SK-N-MC (cell line): ENCODE data around the gene PARS2.

Source experiments
- DNase-seq: peaks from one replicate; pipeline ENCODE4 v3.0.0-alpha.2; 2011; ENCODE audit warnings: low read depth, low spot score
- H3K27ac ChIP-seq: fragments of 200-600 bp; sonication (generic); 2 replicates; pipeline ENCODE4 v1.5.1; 2016; ENCODE audit warnings: mixed run types
- H3K36me3 ChIP-seq: fragments of 200-600 bp; sonication (generic); 2 replicates; pipeline ENCODE4 v1.6.1; 2017; ENCODE audit warnings: antibody characterized with exemption, low read length, mixed read lengths; ENCODE audit not compliant: insufficient read depth
- H3K4me3 ChIP-seq: fragments of 200-600 bp; sonication (generic); 2 replicates; pipeline ENCODE4 v1.5.1; 2016
- H3K9ac ChIP-seq: fragments of 200-600 bp; sonication (generic); 2 replicates; pipeline ENCODE4 v1.8.0; 2017; ENCODE audit warnings: mixed run types, mixed read lengths; ENCODE audit not compliant: insufficient read length
- H3K9me3 ChIP-seq: fragments of 200-600 bp; sonication (generic); 2 replicates; pipeline ENCODE4 v1.6.1; 2017; ENCODE audit warnings: low read depth, mild to moderate bottlenecking, antibody characterized with exemption, low read length, moderate library complexity, mixed read lengths
- EZH2 ChIP-seq: fragments of 200-600 bp; sonication (generic); IDR thresholded peaks from one replicate; pipeline ENCODE4 v1.6.1; 2017; ENCODE audit warnings: antibody characterized with exemption
- FOXP2 ChIP-seq: optimal IDR thresholded peaks from 2 replicates; pipeline ENCODE3; 2011; ENCODE audit warnings: mild to moderate bottlenecking, moderate library complexity; ENCODE audit not compliant: insufficient read depth; ENCODE audit errors: extremely low read length, control extremely low read depth
- POLR2AphosphoS5 ChIP-seq: IDR thresholded peaks from 2 replicates; pipeline ENCODE4 v1.6.1; 2012; ENCODE audit warnings: mild to moderate bottlenecking, low read depth, low read length, borderline replicate concordance

PARS2 gene

DNA sequence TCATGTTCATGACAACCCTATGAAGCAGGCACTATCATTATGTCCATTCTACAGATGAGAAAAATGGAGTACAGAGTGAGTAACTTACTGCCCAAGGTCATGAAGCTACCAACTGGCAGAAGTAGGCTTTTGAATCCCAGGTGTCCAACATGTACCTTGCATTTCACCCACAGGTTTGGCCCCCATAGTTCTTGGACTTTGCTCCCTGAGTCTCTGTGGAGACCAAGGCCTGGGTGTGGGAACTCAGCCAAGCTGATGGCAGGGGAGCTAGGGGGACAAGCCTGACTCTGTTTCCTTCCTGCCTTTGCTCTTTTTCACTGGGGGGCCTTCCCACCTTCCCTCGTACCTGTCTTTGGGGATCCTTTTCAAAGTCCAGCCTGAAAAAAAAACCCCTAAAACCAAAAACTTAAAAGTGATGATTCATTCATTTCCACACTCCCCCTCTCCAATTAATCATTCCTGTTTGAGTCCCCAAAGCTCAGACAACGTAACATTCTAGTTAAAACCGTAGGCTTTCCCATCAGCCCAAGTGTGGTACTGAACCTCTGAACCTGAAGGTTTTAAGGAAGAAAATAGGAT, 45.3 kb upstream of the PARS2 start:
- Histone ChIP-seq H3K9me3 (no peaks in the 10 kb centered on the region), H3K4me3 (no peak overlapping the region), H3K27ac (no peak overlapping the region), H3K36me3 (no peaks in the 10 kb centered on the region), H3K9ac (no peak overlapping the region)
- no peak for DNase-seq
- TF ChIP-seq FOXP2 (no peak), POLR2AphosphoS5 (no peak), EZH2 (no peak)

DNA sequence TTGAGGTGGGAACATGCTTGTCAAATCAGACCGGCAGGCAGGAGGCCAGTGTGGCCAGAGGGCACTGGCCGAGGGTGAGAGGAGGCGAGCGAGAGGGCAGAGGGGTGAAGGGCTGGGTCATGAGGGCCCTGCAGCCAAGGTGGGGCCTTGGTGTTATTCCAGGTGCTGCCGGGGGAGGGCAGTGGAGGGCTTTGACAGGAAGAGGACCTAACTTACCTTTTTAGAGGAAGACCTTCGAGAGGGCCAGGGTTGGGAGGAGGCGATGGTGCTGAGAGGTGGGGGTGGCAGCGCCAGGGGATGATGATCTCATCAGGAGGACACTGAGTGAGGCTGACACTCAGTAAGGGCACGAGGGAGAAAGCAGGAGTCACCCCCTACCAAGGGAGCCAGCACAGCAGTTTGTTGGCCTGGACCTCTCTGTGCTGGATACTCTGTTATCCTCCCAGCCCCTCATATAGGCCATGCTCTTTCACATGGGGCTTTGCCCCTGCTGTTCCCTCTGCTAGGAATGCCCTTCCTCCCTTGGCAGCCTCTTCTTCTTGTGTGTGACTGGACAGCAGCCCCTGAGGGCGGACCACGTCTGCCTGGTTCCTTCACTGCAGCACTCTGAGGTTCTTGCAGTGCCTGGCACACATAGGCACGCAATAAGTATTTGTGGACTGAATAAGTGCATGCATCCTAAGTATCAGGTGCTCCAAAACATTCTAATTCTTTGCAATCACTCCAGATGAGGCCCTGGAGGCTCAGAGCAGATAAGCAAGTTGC, 44.3 kb upstream of the PARS2 start:
- TF ChIP-seq FOXP2 (no peak), EZH2 (no peak), POLR2AphosphoS5 (no peak)
- Histone ChIP-seq H3K9ac (no peak overlapping the region), H3K4me3 (no peak overlapping the region), H3K36me3 (no peaks in the 10 kb centered on the region), H3K9me3 (no peaks in the 10 kb centered on the region), H3K27ac (no peak overlapping the region)
- no peak for DNase-seq

DNA sequence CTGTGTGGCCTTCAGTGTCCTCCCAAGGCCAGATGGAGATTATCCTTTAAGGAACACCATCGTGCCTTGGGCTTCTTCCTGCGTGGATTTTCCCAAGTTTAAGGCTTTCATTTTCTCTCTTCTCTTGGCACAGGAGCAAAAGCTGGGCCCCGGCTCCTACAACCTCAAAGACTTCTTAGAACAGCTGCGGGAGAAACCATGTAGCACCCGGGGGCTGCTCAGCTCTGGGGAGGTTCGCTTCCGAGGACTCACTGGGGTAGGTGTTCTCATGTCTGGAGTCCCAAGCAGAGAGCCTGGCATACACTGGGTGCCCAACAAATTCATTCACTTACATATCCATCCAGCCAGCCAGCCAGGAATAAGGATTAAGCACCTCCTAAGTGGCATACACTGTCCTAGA, 43.4 kb upstream of the PARS2 start:
- H3K9me3 ChIP-seq = no peaks in the 10 kb centered on the region
- no peak overlapping the region for H3K27ac ChIP-seq
- no peak overlapping the region for H3K9ac ChIP-seq
- no peak overlapping the region for H3K4me3 ChIP-seq
- TF ChIP-seq FOXP2 = no peak
- TF ChIP-seq EZH2 = no peak
- no peak for TF ChIP-seq POLR2AphosphoS5
- no peak for DNase-seq
- no peaks in the 10 kb centered on the region for H3K36me3 ChIP-seq

DNA sequence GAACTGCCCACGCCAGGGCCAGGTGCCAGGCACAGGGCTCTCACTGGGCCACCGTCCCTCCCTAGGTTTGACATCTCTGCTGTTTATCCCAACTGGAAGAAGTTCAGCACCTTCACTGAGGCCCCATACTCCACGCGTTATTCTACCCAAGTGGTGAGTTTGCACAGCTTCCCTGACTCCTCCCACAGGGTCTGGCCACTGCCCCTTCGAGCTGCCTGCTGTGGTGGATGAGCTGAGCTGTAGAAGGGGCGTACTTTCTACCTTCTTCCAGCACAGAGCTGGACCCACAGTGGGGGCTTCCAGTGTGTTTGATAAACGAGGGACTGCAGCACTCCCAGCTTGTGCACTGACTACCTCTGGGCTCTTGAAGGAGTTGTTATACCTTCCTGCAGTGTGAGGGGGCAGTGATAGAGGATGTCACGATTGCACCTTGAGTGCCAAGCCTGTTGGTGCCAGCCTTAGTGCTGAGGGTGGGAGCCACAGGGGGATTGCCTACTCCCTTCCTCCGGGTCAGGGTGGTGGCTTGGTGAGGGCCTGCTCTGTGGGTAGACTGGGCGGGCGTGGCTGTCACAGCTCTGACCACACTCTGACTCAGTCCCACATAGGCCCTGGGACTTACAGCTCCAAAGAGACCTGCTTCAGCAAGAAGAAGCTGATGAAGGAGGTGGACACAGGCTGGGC, 42.7 kb upstream of the PARS2 start:
- DNase-seq = no peak
- H3K36me3 ChIP-seq = no peaks in the 10 kb centered on the region
- no peak overlapping the region for H3K9ac ChIP-seq
- no peaks in the 10 kb centered on the region for H3K9me3 ChIP-seq
- TF ChIP-seq FOXP2 (no peak), POLR2AphosphoS5 (no peak), EZH2 (no peak)
- H3K27ac ChIP-seq = no peak overlapping the region
- no peak overlapping the region for H3K4me3 ChIP-seq

DNA sequence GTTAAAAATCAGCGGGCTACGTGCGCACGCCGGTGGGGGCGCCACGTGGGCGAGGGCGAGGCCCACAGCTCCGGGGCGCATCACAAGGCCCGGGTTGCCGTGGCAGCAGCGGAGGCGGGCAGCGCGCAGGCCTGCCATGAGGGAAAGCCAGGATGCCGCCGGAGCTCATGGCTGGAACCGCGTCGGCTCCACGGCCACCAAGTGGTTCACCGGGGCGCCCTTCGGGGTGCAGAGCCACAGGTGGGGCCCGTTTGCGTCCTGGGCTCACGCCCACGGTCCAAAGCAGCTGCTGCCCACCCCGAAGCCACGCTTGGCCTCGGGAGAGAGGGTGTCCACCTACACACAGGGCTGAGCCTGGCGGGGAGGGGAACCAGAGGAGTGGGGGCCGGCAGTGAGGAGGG, 41.7 kb upstream of the PARS2 start:
- Histone ChIP-seq H3K9ac (no peak overlapping the region), H3K27ac (no peak overlapping the region), H3K9me3 (no peaks in the 10 kb centered on the region), H3K4me3 (no peak overlapping the region), H3K36me3 (no peaks in the 10 kb centered on the region)
- TF ChIP-seq FOXP2 (no peak), EZH2 (no peak), POLR2AphosphoS5 (no peak)
- no peak for DNase-seq

DNA sequence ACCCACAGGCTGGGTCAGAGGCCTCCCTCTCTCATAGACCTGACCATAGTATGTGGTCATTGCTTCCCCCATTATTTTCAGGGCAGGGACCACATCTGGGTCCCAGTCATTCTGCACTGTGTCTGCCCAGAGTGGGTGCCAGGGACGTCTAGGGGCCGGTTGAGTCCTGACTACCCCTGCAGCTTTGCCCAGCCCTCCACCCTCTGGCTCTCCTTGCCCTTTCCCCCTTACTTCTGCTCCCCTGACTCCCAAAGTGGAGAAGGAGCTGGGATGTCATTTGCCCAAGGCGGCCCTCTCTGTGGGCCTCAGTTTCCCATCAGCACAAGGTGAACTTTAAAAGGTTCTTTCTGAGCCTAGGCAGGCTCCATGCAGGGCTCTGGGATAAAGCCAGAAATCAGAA, 41.1 kb upstream of the PARS2 start:
- no peak for DNase-seq
- H3K36me3 ChIP-seq = no peaks in the 10 kb centered on the region
- H3K27ac ChIP-seq = no peak overlapping the region
- H3K4me3 ChIP-seq = no peak overlapping the region
- TF ChIP-seq FOXP2 (no peak), EZH2 (no peak), POLR2AphosphoS5 (no peak)
- H3K9me3 ChIP-seq = no peaks in the 10 kb centered on the region
- H3K9ac ChIP-seq = no peak overlapping the region

DNA sequence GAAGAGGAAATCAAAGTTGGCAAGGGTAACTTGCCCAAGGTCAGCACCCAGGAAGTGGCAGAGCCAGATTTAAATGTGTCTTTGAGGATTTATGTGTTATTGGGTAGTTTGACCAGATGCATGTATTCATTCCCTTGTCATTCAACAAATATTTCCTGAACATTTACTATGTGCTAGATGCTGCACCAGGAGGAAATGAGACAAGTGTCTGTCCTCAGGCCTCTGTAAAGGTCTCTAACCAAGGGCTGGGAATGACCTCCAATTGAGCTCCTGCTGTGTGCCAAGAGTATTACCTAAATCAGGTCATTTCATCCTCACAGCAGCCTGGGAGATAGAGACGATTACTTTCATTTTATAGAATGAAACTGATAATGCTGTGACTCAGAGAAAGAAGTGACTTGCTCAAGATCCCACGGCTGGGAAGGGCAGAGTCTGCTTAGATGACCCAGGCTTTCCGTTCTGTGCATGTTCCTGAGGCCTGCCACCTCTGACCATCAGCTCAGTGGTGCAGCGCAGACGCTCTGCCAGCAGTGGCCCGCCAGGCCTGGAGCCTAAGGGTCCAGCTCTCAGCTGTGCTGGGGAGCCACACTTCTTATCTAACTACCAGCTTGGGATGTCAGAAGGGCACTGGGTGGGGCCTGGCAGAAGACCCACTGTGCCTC, 40.3 kb upstream of the PARS2 start:
- no peak overlapping the region for H3K4me3 ChIP-seq
- H3K36me3 ChIP-seq = no peaks in the 10 kb centered on the region
- H3K9ac ChIP-seq = no peak overlapping the region
- TF ChIP-seq POLR2AphosphoS5 (no peak), EZH2 (no peak), FOXP2 (no peak)
- H3K27ac ChIP-seq = no peak overlapping the region
- DNase-seq = no peak
- H3K9me3 ChIP-seq = no peaks in the 10 kb centered on the region

DNA sequence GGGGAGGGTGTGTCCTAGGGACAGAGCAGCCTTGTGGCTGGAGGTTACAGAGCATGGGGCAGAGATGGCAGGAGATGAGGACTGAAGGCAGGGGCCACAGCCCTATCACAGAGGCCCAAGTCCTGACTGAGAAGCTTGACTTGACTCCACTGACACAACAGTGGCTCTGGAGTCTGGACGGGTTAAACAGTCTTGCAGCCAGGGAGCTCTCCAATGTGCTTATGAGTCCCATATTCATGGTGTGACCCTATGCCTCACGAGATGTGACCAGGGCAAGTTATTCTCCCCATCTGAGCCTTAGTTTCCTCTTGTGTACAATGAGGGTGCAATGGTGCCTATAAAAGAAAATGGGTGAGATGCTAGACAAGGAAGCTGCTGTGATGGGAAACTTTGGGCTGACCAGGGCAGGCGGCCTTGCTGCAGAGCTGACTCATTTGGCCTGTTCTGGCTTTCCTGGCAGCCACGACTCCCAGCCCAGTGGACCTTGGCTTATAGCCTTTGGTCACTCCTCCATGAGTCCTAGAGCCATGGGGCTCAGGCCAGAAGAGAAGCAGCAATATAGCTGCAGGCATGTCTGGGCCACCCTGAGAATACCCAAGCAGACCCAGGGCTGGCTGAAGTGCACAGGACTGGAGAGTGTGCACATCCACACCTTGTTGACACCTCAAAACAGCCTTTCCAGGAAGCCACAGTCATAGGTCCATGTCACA, 39.6 kb upstream of the PARS2 start:
- Histone ChIP-seq H3K9me3 (no peaks in the 10 kb centered on the region), H3K36me3 (no peaks in the 10 kb centered on the region), H3K27ac (no peak overlapping the region), H3K9ac (no peak overlapping the region), H3K4me3 (no peak overlapping the region)
- no peak for DNase-seq
- TF ChIP-seq POLR2AphosphoS5 (no peak), EZH2 (no peak), FOXP2 (no peak)
